SK-N-MC (cell line): ENCODE measurements around the gene IGF1R.

Experiments
- DNase-seq: peaks from one replicate; pipeline ENCODE4 v3.0.0-alpha.2; 2011; ENCODE audit warnings: low read depth, low spot score
- H3K27ac ChIP-seq: fragments of 200-600 bp; sonication (generic); 2 replicates; pipeline ENCODE4 v1.5.1; 2016; ENCODE audit warnings: mixed run types
- H3K36me3 ChIP-seq: fragments of 200-600 bp; sonication (generic); 2 replicates; pipeline ENCODE4 v1.6.1; 2017; ENCODE audit warnings: antibody characterized with exemption, low read length, mixed read lengths; ENCODE audit not compliant: insufficient read depth
- H3K4me3 ChIP-seq: fragments of 200-600 bp; sonication (generic); 2 replicates; pipeline ENCODE4 v1.5.1; 2016
- H3K9ac ChIP-seq: fragments of 200-600 bp; sonication (generic); 2 replicates; pipeline ENCODE4 v1.8.0; 2017; ENCODE audit warnings: mixed run types, mixed read lengths; ENCODE audit not compliant: insufficient read length
- H3K9me3 ChIP-seq: fragments of 200-600 bp; sonication (generic); 2 replicates; pipeline ENCODE4 v1.6.1; 2017; ENCODE audit warnings: low read depth, mild to moderate bottlenecking, antibody characterized with exemption, low read length, moderate library complexity, mixed read lengths
- EZH2 ChIP-seq: fragments of 200-600 bp; sonication (generic); IDR thresholded peaks from one replicate; pipeline ENCODE4 v1.6.1; 2017; ENCODE audit warnings: antibody characterized with exemption
- FOXP2 ChIP-seq: optimal IDR thresholded peaks from 2 replicates; pipeline ENCODE3; 2011; ENCODE audit warnings: mild to moderate bottlenecking, moderate library complexity; ENCODE audit not compliant: insufficient read depth; ENCODE audit errors: extremely low read length, control extremely low read depth
- POLR2AphosphoS5 ChIP-seq: IDR thresholded peaks from 2 replicates; pipeline ENCODE4 v1.6.1; 2012; ENCODE audit warnings: mild to moderate bottlenecking, low read depth, low read length, borderline replicate concordance

Gene IGF1R

GRCh38 chr15:98949624-98950023 lies 301.3 kb downstream of the IGF1R start:
- no peak for TF ChIP-seq POLR2AphosphoS5
- TF ChIP-seq FOXP2: no peak
- no peak for TF ChIP-seq EZH2
- no peaks in the 10 kb centered on the region for H3K9me3 ChIP-seq
- H3K4me3 ChIP-seq: no peak overlapping the region
- H3K9ac ChIP-seq: no peak overlapping the region
- peaks cover 12% of the 10 kb centered on the region; the same call in 1 of the 2 replicates for H3K36me3 ChIP-seq
- H3K27ac ChIP-seq: no peak overlapping the region
- DNase-seq: no peak

- Histone ChIP-seq H3K9ac (no peak overlapping the region), H3K9me3 (no peaks in the 10 kb centered on the region), H3K27ac (no peak overlapping the region), H3K4me3 (no peak overlapping the region), H3K36me3 (peaks cover 12% of the 10 kb centered on the region; the same call in 1 of the 2 replicates)
- DNase-seq: no peak
- TF ChIP-seq FOXP2 (no peak), EZH2 (no peak), POLR2AphosphoS5 (no peak)
Observed at GRCh38 chr15:98950248-98950647, 301.9 kb downstream of the IGF1R start.

- Histone ChIP-seq H3K4me3 (no peak overlapping the region), H3K36me3 (peaks cover 12% of the 10 kb centered on the region; the same call in 1 of the 2 replicates), H3K27ac (no peak overlapping the region), H3K9me3 (no peaks in the 10 kb centered on the region), H3K9ac (no peak overlapping the region)
- no peak for DNase-seq
- no peak for TF ChIP-seq FOXP2
- TF ChIP-seq EZH2: no peak
- TF ChIP-seq POLR2AphosphoS5: no peak
Observed at GRCh38 chr15:98951004-98951403, 302.7 kb downstream of the IGF1R start.

GRCh38 chr15:98951493-98952320 lies 303.4 kb downstream of the IGF1R start:
- Histone ChIP-seq H3K4me3 (no peak overlapping the region), H3K9me3 (no peaks in the 10 kb centered on the region), H3K27ac (no peak overlapping the region), H3K9ac (no peak overlapping the region), H3K36me3 (peaks cover 12% of the 10 kb centered on the region; the same call in 1 of the 2 replicates)
- DNase-seq: no peak
- TF ChIP-seq FOXP2 (no peak), EZH2 (no peak), POLR2AphosphoS5 (no peak)

- H3K36me3 ChIP-seq: peaks cover 12% of the 10 kb centered on the region; the same call in 1 of the 2 replicates
Observed at GRCh38 chr15:98952381-98952803, 304.1 kb downstream of the IGF1R start.

GRCh38 chr15:98953000-98953787 lies 304.9 kb downstream of the IGF1R start:
- Histone ChIP-seq H3K4me3 (no peak overlapping the region), H3K36me3 (peaks cover 15% of the 10 kb centered on the region; the same call in 1 of the 2 replicates)
- TF ChIP-seq FOXP2 (no peak), EZH2 (no peak), POLR2AphosphoS5 (no peak)

More at GRCh38 chr15:98952381-98952803, 304.1 kb downstream of the IGF1R start:
- Histone ChIP-seq H3K9ac (no peak overlapping the region), H3K4me3 (no peak overlapping the region), H3K27ac (no peak overlapping the region), H3K9me3 (no peaks in the 10 kb centered on the region)
- DNase-seq: no peak
- TF ChIP-seq FOXP2 (no peak), EZH2 (no peak), POLR2AphosphoS5 (no peak)

GRCh38 chr15:98953968-98954367 lies 305.6 kb downstream of the IGF1R start:
- no peak overlapping the region for H3K9ac ChIP-seq
- TF ChIP-seq FOXP2: no peak
- no peak for TF ChIP-seq POLR2AphosphoS5
- TF ChIP-seq EZH2: no peak
- no peak for DNase-seq

More at GRCh38 chr15:98953000-98953787, 304.9 kb downstream of the IGF1R start:
- H3K9ac ChIP-seq: no peak overlapping the region
- DNase-seq: no peak
- H3K27ac ChIP-seq: no peak overlapping the region
- H3K9me3 ChIP-seq: no peaks in the 10 kb centered on the region

GRCh38 chr15:98954411-98954810 lies 306.1 kb downstream of the IGF1R start:
- no peaks in the 10 kb centered on the region for H3K9me3 ChIP-seq
- H3K36me3 ChIP-seq: peaks cover 12% of the 10 kb centered on the region; the same call in 1 of the 2 replicates
- TF ChIP-seq POLR2AphosphoS5 (no peak), EZH2 (no peak), FOXP2 (no peak)
- DNase-seq: no peak
- H3K9ac ChIP-seq: no peak overlapping the region
- no peak overlapping the region for H3K4me3 ChIP-seq
- H3K27ac ChIP-seq: no peak overlapping the region

More at GRCh38 chr15:98953968-98954367, 305.6 kb downstream of the IGF1R start:
- H3K9me3 ChIP-seq: no peaks in the 10 kb centered on the region
- no peak overlapping the region for H3K4me3 ChIP-seq
- peaks cover 13% of the 10 kb centered on the region; the same call in 1 of the 2 replicates for H3K36me3 ChIP-seq
- no peak overlapping the region for H3K27ac ChIP-seq
